ENCODE measurements around the gene PCCA.

The PCCA gene

GRCh38 chr13:100528820-100529219, 439.9 kb downstream of the PCCA start:
- H3K27me3 ChIP-seq, result peaks cover 2% of the 10 kb centered on the region
- H3K4me1 ChIP-seq (ENCODE audit: control insufficient read depth in 1 of 2, insufficient read depth in 1 of 2, low read depth in 1 of 2, low read length in 1 of 2), result peaks cover 3 to 4% of the 10 kb centered on the region in 2 experiments
- H3K4me3 ChIP-seq (ENCODE audit: low read depth in 1 of 2, low read length in 1 of 2), result no peak overlapping the region
- H3K9me3 ChIP-seq, result no peaks in the 10 kb centered on the region
- H3K27ac ChIP-seq, result no peak overlapping the region
- H3K36me3 ChIP-seq, result no peaks in the 10 kb centered on the region
- TF ChIP-seq CTCF (IDR thresholded peaks at IDR 0.05), result no peak

GRCh38 chr13:100529666-100530377, 440.9 kb downstream of the PCCA start:
- H3K27ac ChIP-seq, result no peak overlapping the region
- no peak overlapping the region for H3K4me3 ChIP-seq (ENCODE audit: low read depth in 1 of 2, low read length in 1 of 2)
- no peak for TF ChIP-seq CTCF (IDR thresholded peaks at IDR 0.05)
- peaks cover 0 to 3% of the 10 kb centered on the region in 2 experiments for H3K4me1 ChIP-seq (ENCODE audit: control insufficient read depth in 1 of 2, insufficient read depth in 1 of 2, low read depth in 1 of 2, low read length in 1 of 2)
- H3K36me3 ChIP-seq, result no peaks in the 10 kb centered on the region
- H3K27me3 ChIP-seq, result no peaks in the 10 kb centered on the region
- no peaks in the 10 kb centered on the region for H3K9me3 ChIP-seq

GRCh38 chr13:100530671-100531213, 441.8 kb downstream of the PCCA start:
- no peak overlapping the region for H3K27ac ChIP-seq

GRCh38 chr13:100532090-100532766, 443.3 kb downstream of the PCCA start:
- Histone ChIP-seq H3K4me3 (ENCODE audit: low read depth in 1 of 2, low read length in 1 of 2) (no peak overlapping the region), H3K4me1 (ENCODE audit: control insufficient read depth in 1 of 2, insufficient read depth in 1 of 2, low read depth in 1 of 2, low read length in 1 of 2) (no peaks in the 10 kb centered on the region), H3K9me3 (no peaks in the 10 kb centered on the region), H3K36me3 (no peaks in the 10 kb centered on the region), H3K27me3 (no peaks in the 10 kb centered on the region), H3K27ac (no peak overlapping the region)
- TF ChIP-seq CTCF (IDR thresholded peaks at IDR 0.05), result no peak

More at GRCh38 chr13:100530671-100531213, 441.8 kb downstream of the PCCA start:
- Histone ChIP-seq H3K4me1 (ENCODE audit: control insufficient read depth in 1 of 2, insufficient read depth in 1 of 2, low read depth in 1 of 2, low read length in 1 of 2) (no peaks in the 10 kb centered on the region), H3K36me3 (no peaks in the 10 kb centered on the region), H3K9me3 (no peaks in the 10 kb centered on the region), H3K27me3 (no peaks in the 10 kb centered on the region), H3K4me3 (ENCODE audit: low read depth in 1 of 2, low read length in 1 of 2) (no peak overlapping the region)
- no peak for TF ChIP-seq CTCF (IDR thresholded peaks at IDR 0.05)

- Histone ChIP-seq H3K4me1 (ENCODE audit: control insufficient read depth in 1 of 2, insufficient read depth in 1 of 2, low read depth in 1 of 2, low read length in 1 of 2) (no peaks in the 10 kb centered on the region), H3K9me3 (no peaks in the 10 kb centered on the region), H3K27ac (no peak overlapping the region), H3K27me3 (no peaks in the 10 kb centered on the region), H3K4me3 (ENCODE audit: low read depth in 1 of 2, low read length in 1 of 2) (no peak overlapping the region), H3K36me3 (no peaks in the 10 kb centered on the region)
- TF ChIP-seq CTCF (IDR thresholded peaks at IDR 0.05), result no peak
Observed at GRCh38 chr13:100532836-100533435, 444.0 kb downstream of the PCCA start.
